Keratinocyte (primary cell): ENCODE data around the gene RB1.

Source experiments
- EZH2 ChIP-seq: IDR thresholded peaks from one replicate; pipeline ENCODE4 v1.6.1; 2012; ENCODE audit warnings: inconsistent platforms, mild to moderate bottlenecking, low read length, moderate library complexity
- TF ChIP-seq, protein P1 (sequence below), 3 experiments: IDR thresholded peaks in 1 of 3; conservative IDR thresholded peaks in 1 of 3; optimal IDR thresholded peaks in 1 of 3; 2 replicates in 2 of 3; 3 replicates in 1 of 3; pipeline versions ENCODE3 to v1.5.1; 2011; ENCODE audit warnings: low read length in 3 of 3, mild to moderate bottlenecking in 3 of 3, moderate library complexity in 2 of 3, control low read depth in 1 of 3, inconsistent platforms in 1 of 3; ENCODE audit not compliant: insufficient read depth in 2 of 3; ENCODE audit errors: extremely low read depth in 1 of 3

DNA sequence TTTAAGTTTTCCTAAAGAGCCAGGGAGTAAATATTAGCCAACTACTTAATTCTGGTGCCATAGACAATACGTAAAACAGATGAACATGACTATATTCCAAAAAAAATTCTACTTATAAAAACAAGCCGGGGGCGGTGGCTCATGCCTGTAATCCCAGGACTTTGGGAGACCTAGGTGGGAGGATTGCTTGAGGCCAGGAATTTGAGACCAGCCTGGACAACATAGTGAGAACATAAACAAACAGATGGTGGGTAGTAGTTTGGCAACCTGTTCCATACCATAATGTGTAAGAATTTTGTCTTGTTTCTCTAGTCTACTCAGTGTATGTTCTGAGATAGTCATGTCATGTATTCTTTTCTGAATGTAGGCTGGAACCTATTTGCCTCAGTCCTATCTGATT, 45.1 kb upstream of the RB1 start:
- TF ChIP-seq, protein P1, sequence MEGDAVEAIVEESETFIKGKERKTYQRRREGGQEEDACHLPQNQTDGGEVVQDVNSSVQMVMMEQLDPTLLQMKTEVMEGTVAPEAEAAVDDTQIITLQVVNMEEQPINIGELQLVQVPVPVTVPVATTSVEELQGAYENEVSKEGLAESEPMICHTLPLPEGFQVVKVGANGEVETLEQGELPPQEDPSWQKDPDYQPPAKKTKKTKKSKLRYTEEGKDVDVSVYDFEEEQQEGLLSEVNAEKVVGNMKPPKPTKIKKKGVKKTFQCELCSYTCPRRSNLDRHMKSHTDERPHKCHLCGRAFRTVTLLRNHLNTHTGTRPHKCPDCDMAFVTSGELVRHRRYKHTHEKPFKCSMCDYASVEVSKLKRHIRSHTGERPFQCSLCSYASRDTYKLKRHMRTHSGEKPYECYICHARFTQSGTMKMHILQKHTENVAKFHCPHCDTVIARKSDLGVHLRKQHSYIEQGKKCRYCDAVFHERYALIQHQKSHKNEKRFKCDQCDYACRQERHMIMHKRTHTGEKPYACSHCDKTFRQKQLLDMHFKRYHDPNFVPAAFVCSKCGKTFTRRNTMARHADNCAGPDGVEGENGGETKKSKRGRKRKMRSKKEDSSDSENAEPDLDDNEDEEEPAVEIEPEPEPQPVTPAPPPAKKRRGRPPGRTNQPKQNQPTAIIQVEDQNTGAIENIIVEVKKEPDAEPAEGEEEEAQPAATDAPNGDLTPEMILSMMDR (optimal IDR thresholded peaks at IDR 0.05 in 1 of 3, IDR thresholded peaks at IDR 0.05 in 1 of 3, conservative IDR thresholded peaks at IDR 0.05 in 1 of 3; ENCODE audit: extremely low read depth in 1 of 3, insufficient read depth in 2 of 3, low read length in 3 of 3): no peak
- no peak for TF ChIP-seq EZH2
